Measurements from ENCODE around the gene NDE1. TPM values are rescaled to one million over a fixed set of nuclear protein-coding genes. Genes with fewer than 3 reads are reported as not detected.
"Not testable (repeated sequence)": the region's sequence is repeated elsewhere in the genome, so short reads cannot be mapped to it uniquely, and the experiment has no call there.

Gene NDE1
- total RNA-seq, 1 donor from 2014 or later = 6.5 TPM

- no peak for DNase-seq (ENCODE audit: low read depth)
Measured at GRCh38 chr16:15620611-15621195, 29.3 kb upstream of the NDE1 start.

- DNase-seq (ENCODE audit: low read depth) = no peak
Measured at GRCh38 chr16:15621456-15621855, 28.6 kb upstream of the NDE1 start.

- no peak for DNase-seq (ENCODE audit: low read depth)
Measured at GRCh38 chr16:15621889-15622288, 28.2 kb upstream of the NDE1 start.

GRCh38 chr16:15631730-15632409 is 18.2 kb upstream of the NDE1 start:
- no peak for DNase-seq (ENCODE audit: low read depth)

- DNase-seq (ENCODE audit: low read depth) = no peak
Measured at GRCh38 chr16:15635926-15636325, 14.1 kb upstream of the NDE1 start.

GRCh38 chr16:15636392-15636873 is 13.6 kb upstream of the NDE1 start:
- DNase-seq (ENCODE audit: low read depth) = no peak

GRCh38 chr16:15639061-15639568 is 10.9 kb upstream of the NDE1 start:
- DNase-seq (ENCODE audit: low read depth) = no peak

- no peak for DNase-seq (ENCODE audit: low read depth)
Measured at GRCh38 chr16:15640966-15641365, 9.1 kb upstream of the NDE1 start.

GRCh38 chr16:15641753-15642556 is 8.1 kb upstream of the NDE1 start:
- no peak for DNase-seq (ENCODE audit: low read depth)

GRCh38 chr16:15642557-15643047 is 7.4 kb upstream of the NDE1 start:
- DNase-seq (ENCODE audit: low read depth) = peak; percentile 71

- peak; percentile 97 for DNase-seq (ENCODE audit: low read depth)
Measured at GRCh38 chr16:15643048-15643945, 6.7 kb upstream of the NDE1 start, which contains the start of gene MARF1. Gene MARF1 (minus strand): TSS chr16:15643154. CDS start chr16:15639233, 3,921 bp downstream.

GRCh38 chr16:15643946-15644250 is 6.1 kb upstream of the NDE1 start:
- DNase-seq (ENCODE audit: low read depth) = no peak

GRCh38 chr16:15644267-15644961 is 5.6 kb upstream of the NDE1 start:
- peak; percentile 6 for DNase-seq (ENCODE audit: low read depth)

- peak; percentile 14 for DNase-seq (ENCODE audit: low read depth)
Measured at GRCh38 chr16:15644962-15645465, 5.0 kb upstream of the NDE1 start.

GRCh38 chr16:15646557-15647293 is 3.3 kb upstream of the NDE1 start:
- DNase-seq (ENCODE audit: low read depth) = not testable (repeated sequence)

- no peak for DNase-seq (ENCODE audit: low read depth)
Measured at GRCh38 chr16:15647294-15648014, 2.6 kb upstream of the NDE1 start.

GRCh38 chr16:15648135-15648730 is 1.8 kb upstream of the NDE1 start:
- DNase-seq (ENCODE audit: low read depth) = no peak

- not testable (repeated sequence) for DNase-seq (ENCODE audit: low read depth)
Measured at GRCh38 chr16:15649311-15649710, 734 bp upstream of the NDE1 start.
